IPS-NIHi7 (cell line): ENCODE data around the gene PPM1E.
"Not testable (repeated sequence)": the region's sequence is repeated elsewhere in the genome, so short reads cannot be mapped to it uniquely, and the experiment has no call there.

Experiments
- DNase-seq: peaks from one replicate; pipeline ENCODE4 v3.0.0; 2012; ENCODE audit warnings: mixed read lengths; ENCODE audit errors: extremely low spot score

PPM1E gene

GRCh38 chr17:58840820-58841612, 85.4 kb downstream of the PPM1E start:
- DNase-seq: no peak

- not testable (repeated sequence) for DNase-seq
These were observed 90.8 kb downstream of the PPM1E start for GRCh38 chr17:58846413-58846812.

- DNase-seq: not testable (repeated sequence)
These were observed 94.5 kb downstream of the PPM1E start for GRCh38 chr17:58850106-58850505.

DNA sequence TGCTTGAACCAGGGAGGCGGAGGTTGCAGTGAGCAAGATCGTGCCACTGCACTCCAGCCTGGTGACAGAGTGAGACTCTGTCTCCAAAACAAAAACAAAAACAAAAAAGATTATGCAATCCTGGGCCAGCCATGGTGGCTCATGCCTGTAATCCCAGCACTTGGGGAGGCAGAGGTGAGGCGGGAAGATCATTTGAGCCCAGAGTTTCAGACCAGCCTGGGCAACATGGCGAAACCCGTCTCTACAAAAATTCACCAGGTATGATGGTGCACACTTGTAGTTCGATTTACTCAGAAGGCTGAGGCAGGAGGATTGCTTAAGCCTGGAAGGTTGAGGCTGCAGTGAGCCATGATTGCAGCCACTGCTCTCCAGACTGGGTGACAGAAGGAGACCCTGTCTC, 109.6 kb downstream of the PPM1E start:
- DNase-seq: no peak

DNA sequence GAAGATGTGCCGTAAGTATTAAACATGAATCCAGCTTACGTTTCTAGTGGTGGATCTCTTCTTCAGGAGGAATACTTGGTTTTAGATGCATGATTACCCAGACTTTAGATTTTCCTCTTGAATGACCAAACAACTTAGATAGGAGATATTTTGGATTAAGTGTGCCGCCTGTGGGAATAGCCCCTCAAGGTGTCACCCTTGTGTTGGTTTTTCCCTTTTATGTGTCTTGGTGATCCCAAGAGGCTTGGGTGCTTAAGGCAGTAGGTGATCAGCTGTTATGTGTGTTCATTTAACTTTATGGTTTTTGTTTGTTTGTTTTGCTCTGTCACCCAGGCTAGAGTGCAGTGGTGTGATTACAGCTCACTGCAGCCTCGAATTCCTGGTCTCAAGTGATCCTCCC, 115.1 kb downstream of the PPM1E start:
- DNase-seq: peak; percentile 22

DNA sequence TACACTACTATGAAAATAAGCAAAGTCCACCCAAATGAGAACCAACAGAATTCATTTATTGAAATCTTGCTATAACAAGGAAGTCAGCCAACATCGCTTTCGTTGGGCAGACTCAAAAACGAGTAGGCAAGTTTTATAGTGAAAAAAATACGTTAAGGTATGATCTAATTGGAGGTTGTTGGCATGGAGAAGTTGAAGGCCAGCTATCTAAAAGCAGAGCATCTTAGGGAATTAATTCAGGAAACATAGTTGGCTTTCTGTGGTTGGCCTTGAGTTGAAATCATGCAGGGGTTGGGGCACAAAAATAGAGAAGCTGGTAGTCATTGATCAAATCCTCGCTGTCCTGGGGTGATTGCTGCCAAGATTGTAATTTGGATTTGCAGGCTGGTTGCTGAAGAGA, 118.3 kb downstream of the PPM1E start:
- DNase-seq: no peak

DNA sequence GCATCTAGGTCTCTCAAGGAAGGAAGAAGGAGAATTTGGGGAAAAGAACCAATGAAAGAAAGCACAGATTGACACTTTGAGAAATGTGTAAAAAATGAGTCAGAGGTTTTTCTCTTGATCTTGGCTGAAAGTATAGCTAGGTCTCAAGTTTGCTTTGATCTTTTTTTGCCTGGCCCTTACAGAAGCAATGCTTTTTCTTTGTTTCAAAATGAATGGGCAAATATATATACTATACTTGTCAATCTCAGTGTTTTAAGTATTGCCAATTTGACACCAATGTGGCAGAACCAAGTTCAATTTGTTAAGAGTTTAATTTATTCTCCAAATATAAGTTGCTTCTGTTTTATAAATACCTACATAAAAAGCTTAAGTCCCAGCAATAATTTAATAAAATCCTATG, 119.6 kb downstream of the PPM1E start:
- no peak for DNase-seq

DNA sequence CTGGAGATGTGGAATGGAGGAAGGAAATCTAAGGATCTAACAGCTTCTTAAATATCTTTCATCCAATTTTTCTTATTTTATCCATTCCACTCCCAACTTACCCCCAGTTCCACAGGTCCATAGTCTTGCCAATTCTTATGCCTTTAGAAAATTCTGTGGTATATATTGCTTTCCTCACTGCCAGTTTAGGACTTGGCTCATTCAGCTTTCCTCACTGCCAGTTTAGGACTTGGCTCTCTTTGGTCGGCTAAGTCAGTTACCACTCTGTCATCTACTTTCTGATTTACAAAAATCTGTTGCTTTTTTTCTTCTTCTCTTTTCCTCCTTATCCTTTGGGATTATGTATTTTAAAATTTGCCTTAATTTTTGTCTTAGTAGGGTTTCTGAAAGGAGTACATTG, 128.5 kb downstream of the PPM1E start:
- no peak for DNase-seq

DNA sequence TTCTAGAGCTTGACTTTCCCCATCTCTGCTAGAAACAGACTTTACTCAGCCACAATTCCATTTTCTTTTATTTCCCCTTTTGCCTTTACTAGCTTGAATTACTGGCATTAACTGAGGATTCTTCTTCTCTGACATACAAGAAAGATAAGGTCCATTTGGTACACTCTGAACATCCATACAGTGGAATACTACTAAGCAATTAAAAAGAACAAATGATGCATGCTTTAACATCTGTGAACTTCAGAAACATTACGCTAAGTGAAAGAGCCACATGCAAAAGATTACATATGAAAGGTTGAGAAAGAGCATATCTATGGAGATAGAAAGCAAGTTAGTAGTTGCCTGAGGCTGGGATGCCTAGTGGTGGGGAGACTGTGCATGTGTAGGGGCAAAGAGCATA, 130.9 kb downstream of the PPM1E start:
- DNase-seq: no peak

- DNase-seq: no peak
These were observed 134.3 kb downstream of the PPM1E start for GRCh38 chr17:58889928-58890327.

DNA sequence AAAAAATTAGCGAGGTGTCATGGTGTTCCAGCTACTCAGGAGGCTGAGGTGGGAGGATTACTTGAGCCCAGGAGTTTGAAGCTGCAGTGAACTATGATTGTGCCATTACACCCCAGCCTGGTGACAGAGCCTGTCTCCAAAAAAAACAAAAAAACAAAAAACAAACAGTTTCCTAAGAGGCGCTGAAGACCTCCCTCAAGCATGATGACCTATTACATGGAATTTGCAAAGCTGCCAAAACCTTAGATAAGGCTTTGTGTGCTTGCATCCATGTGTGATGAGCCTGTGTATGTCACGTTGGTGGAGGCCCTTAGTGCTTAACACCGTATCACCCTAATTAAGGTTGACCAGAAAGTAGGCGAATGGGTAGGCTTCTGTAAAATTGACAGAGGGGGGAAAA, 143.5 kb downstream of the PPM1E start:
- DNase-seq: no peak

DNA sequence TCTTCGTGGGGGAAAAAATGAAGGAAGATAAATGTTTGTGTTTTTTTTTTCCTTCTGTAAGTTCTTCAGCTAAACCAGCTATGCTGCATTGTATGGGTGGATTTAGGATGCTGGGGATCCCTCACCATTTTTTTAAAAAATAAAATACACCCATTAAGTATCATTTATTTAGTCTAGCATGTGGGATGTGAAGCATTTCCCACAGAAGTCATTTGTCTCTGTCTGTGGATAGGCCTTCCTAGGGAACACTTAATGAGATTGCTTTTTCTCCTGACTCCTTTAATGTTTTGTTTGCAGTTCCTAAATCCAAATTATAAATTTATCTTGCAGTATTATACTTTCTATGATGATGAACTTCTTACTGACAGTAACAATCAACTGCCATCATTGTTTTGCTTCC, 146.7 kb downstream of the PPM1E start:
- no peak for DNase-seq

DNA sequence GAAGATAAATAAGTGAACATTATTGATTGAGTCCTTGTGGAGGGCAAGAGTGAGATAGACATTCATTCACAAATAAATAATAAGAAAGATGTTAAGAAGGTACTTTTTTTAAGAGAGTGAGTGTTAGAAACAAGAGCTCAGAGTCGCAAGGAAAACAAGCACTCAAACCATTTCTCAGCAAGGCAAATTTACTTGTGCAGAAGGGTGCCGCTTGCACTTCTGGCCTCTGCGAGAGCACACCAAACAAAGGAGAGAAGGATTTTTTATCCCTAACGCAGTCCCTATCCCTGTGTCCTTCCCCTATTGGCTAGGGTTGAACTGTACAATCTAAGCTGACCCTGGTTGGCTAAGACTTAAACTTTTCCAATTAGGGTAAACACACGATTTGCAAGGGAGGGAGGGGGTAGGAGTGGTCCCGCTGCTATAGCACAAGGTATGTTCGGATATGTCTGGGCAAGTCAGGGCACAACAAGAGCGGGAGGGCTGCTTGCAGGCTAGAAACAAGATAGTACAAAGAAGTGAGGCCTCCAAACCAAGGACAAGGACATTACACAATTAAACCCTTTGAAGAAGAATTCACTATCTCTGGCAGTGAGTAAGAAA, 156.2 kb downstream of the PPM1E start:
- no peak for DNase-seq

DNA sequence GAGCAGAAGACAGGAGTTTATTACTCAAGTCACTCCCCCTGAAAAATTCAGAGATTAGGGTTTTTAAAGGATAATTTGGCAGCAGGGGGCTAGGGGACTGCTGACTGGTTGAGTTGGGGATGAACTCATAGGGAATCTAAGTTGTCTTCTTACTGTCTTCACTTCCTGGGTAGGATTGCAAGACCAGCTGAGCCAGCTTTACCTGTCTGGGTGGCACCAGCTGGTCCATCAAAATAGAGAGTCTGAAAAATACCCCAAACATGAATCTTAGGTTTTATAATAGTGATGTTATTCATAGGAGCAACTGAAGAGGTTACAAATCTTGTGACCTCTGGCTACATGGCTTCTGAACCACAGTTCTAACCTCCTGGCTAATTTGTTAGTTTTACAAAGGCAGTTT, 157.9 kb downstream of the PPM1E start:
- no peak for DNase-seq

GRCh38 chr17:58913971-58914769, 158.5 kb downstream of the PPM1E start:
- no peak for DNase-seq

DNA sequence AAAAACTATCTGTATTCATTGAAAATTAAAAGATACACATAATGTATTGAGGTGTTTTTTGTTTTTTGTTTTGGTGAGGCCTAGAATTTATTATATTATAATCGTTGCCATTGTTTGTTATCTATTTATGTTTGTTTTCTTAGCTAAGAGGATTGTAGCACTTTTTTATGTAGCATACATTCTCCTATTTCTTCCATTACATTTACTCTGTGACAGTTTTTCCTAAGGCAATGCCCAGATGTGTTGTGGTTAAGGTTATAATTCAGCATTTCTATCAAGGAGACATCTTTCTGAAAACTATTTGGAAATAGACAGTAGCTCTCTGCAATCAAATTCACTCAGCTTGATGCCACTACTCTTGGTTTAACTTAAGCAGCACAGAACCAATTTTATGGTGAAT, 161.6 kb downstream of the PPM1E start:
- no peak for DNase-seq

DNA sequence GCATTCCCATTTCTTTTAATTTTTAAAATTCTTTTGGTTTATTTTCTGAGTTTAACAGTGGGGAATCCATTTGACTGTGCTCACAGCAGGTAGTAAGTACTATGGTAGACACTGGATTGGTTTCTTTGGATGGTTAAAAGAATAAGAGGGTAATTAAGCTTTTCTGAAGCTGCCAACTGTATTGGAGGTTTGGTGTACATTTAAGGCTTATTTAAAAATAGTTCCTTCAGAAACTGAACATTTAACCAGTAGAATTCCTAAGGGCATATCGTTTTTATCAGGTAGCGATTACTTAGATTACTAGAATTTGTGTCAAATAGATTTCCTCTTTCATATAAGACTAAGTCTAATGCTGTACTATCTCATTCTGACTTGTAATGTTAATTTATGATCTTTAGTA, 162.4 kb downstream of the PPM1E start:
- peak; percentile 14 for DNase-seq

GRCh38 chr17:58918884-58919283, 163.2 kb downstream of the PPM1E start:
- no peak for DNase-seq

GRCh38 chr17:58920773-58921172, 165.1 kb downstream of the PPM1E start:
- no peak for DNase-seq

DNA sequence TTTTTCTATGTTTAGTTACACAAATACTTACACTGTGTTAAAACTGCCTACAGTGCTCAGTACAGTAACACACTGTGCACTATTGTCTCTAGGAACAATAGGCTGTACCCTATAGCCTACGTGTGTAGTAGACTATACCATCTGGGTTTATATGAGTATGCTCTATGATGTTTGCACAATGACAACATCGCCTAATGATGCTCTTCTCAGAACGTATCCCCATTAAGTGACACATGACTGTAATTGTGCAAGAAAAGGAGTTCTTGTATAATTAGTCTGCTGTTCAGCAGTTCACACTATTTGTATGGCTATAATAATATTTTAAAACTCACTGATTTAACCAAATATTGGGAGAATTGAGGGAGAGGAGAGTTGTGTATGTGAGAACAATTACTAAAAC, 177.3 kb downstream of the PPM1E start:
- DNase-seq: no peak

- DNase-seq: no peak
These were observed 180.6 kb downstream of the PPM1E start for GRCh38 chr17:58936295-58936694.

- DNase-seq: no peak
These were observed 188.5 kb downstream of the PPM1E start for GRCh38 chr17:58944166-58944565.

- no peak for DNase-seq
These were observed 191.8 kb downstream of the PPM1E start for GRCh38 chr17:58947411-58947810.
